HG02840 (cell line): ENCODE results near the gene COQ10A.
A peak's percentile ranks its signal among the peaks of the same experiment; 100 is the strongest.
"Not testable (repeated sequence)": the region's sequence is repeated elsewhere in the genome, so short reads cannot be mapped to it uniquely, and the experiment has no call there.

ENCODE experiments used
- ATAC-seq: cut with Tn5 transposase; IDR thresholded peaks from one replicate; pipeline ENCODE4 v1.9.1; 2021; ENCODE audit warnings: mild to moderate bottlenecking, moderate library complexity, moderate number of reproducible peaks; ENCODE audit not compliant: unreplicated experiment, low FRiP score

The COQ10A gene

DNA sequence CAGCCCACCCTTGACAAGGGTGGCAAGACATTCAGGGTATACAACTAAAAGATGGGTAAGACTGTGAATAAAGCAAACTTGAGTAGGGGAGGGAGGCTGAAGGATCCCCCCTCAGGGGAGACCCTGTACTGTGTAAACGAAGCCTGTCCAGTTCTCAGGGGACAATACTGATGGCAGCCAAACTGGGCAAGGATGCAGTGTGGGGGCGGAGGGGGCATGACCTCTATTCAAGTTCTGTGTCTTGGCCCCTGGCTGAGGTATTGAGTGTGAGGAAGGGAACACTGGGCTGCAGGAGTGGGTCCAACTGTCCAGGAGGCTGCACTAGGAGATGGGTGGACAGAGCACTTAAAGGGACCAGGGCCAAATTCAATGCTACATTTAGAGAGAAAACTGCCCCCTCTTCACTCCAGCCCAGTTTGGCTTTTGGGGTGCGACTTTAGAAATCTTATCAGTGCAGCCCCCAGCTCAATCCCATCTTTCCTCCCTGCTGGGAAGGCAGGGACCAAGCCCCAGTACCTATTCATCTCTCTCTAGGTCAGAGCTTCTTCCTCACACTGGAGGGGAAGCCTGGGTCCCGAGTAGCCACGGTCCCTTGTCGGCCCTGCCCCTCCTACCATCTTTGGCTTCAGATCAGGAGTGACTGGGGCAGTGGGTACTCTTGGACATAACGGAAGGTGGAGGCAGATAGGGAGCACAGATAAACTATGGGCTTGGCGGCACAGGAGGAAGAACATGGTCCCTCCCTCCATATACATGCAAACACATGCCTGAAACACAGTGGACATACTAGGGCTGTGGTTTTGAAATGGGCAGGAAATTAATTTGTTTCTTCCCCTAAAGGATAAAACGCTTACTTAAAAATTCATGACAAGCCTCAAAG, 25.1 kb upstream of the COQ10A start:
- no peak for ATAC-seq

DNA sequence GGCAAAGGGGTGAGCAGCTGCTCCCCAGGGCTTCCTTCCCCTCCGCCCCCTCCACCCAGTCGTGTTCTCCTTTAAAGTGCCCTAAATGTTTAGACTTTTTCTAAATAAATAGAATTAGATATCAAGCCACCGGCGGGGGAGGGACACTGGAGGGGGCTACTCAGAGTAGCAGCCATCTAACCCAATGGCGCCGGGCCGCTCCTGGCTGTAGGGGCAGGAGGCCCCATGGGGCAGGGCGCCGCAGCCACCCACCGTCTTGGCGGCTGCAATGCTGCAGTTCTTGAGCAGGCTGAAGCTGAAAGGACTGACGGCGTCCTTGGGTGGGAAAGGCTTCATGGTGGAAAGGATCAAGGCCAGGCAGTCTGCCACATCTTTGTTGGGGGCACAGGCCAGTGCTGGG, 23.8 kb upstream of the COQ10A start:
- ATAC-seq, result no peak

DNA sequence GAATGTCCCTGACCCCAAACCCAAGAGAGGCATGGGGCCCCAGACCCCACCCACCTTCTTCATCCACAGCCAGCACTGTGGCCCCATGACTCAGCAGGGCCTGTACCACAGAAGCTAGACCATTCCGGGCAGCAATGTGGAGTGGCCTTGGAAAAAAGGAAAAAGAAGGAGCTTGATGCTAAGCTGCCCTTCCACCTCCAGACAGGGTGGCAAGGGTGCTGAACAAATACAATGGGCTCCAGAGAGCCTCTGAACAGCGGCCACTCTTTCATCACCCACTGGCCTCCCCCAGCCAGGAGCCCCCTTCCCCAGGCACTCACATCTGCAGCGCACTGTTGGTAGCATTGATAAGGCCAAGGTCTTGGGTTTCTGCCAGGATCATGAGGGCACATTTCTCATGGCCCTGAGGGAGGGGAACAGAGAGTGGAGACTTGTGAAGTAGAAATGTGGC, 23.0 kb upstream of the COQ10A start:
- ATAC-seq, result no peak

DNA sequence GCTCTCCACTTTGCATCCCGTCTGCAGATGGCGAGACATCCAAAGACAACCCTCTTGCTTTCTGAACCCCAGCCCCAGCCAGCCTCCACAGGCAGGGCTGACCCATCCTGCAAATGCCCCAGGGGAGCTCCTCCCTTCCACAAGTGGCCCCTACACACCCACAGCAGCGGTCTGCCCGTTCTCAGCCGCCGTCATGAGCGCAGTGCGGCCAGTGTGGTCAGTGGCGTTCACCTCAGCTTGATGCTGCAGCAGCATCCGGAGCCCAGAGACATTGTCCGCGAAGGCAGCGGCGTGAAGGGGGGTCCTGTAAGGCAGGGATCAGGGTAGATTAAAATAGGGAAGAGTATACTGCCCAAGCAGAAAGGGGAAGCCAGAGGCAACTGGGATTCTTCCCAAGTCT, 22.2 kb upstream of the COQ10A start:
- no peak for ATAC-seq

GRCh38 chr12:56247923-56248322, 18.8 kb upstream of the COQ10A start:
- no peak for ATAC-seq

DNA sequence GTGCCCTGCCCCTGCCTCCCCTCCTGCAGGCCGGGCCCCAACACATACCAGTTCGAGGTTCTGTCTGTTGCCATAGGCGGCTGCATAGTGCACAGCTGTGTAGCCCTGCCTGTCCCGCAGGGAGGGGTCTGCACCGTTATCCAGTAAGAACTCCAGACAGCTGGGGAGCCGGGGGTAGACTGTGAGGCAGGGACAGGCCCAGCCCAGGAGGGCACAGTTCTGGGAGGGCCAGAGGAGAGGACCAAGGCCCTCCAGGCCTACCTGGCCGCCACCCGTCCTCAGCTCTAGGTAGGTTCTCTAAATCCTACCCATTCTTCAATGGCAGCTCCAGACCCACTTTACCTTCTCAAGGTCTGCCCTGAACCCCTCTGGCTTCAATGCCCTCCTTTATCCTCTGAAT, 18.0 kb upstream of the COQ10A start:
- no peak for ATAC-seq

GRCh38 chr12:56252649-56253048, 14.1 kb upstream of the COQ10A start:
- no peak for ATAC-seq

DNA sequence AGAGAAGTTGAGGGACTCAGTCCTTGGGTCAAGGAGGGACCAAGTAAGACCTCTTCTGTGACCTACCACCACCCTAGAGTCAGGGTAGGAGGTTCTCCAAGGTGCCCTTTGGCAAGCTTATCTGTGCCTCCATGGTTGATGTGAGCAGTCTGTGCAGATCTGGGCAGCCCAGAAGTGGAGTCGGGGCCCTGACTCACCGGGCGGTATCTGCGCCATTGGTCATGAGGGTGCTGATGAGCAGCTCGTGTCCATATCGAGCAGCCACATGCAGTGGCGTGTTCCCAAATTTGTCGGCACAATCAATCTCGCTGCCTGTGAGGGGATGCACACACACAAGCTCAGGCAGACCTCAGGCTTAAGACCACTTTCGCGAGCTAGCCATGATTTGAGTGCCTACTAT, 13.7 kb upstream of the COQ10A start:
- no peak for ATAC-seq

DNA sequence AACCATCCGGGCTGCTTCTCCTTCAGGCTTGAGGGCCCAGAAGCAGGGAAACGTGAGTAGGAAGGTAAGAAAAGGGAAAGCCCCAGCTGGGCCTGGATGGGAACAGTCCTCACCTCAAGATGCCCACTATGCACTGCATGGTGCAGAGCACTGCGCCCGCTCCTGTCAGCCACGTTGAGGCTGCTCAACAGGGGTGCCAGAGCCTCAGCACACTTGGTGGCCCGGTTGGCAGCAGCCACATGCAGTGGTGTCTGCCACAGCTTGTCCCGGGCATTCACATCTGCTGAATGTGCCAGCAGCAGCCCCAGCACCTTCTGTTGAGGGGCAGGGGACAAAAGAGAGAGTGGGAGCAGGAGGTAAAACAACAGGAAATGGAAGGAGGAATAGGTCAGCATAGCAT, 11.1 kb upstream of the COQ10A start:
- ATAC-seq, result no peak

- ATAC-seq, result no peak
Measured at GRCh38 chr12:56256326-56256960, 10.3 kb upstream of the COQ10A start.

- no peak for ATAC-seq
Measured at GRCh38 chr12:56257071-56257470, 9.7 kb upstream of the COQ10A start.

DNA sequence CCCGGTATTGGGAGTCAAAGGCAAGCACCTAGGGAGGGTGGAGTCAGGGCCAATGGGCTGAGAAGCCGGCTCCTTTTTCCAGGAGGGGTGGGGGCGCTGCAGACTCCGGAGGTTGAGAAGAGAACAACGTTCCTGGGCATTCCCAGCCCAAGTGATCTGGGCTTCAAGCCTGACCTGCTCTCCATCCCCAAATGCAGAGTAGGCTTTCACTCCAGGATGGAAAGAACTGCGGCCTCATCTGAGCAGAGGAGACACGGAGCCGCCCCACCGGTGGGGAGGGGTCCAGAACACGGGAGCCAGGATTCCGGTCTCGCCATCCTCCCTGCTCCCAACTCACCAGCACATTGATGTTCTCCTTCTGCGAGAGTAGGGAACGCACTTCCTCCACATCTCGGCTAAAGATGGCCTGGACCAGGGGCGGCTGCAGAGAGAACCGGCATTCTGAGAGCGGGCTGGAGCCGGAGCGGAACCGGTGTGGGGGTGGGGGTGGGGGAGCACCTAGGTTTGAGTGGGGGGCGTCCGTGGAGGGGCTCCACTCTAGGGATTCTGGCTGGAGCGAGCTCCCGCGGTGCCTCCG, 9.2 kb upstream of the COQ10A start:
- ATAC-seq, result peak; percentile 14

GRCh38 chr12:56258068-56258819, 8.5 kb upstream of the COQ10A start, which contains the start of gene ANKRD52:
TSS of gene ANKRD52 (minus strand) at chr12:56258384. CDS start at chr12:56258269, 115 bp downstream.
- peak; percentile 84 for ATAC-seq

DNA sequence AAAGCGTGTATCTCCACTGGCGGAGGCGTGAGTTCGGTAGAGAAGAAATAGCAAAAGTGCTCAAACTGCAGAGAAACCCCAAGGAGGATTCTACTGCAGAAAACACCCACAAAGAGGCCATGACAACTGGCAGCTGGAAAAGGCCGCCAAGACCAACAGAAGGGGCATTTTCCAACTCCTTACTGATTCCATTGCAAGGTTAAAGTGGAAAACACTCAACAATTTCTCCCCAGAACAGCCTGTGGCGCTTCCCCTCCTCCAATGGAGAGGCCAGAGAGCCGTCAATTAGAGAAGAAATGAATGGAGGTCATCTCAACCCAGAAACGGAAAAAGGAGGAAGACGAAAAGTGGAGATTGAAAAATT, 7.9 kb upstream of the COQ10A start:
- ATAC-seq, result no peak

- ATAC-seq, result no peak
Measured at GRCh38 chr12:56260380-56260779, 6.4 kb upstream of the COQ10A start.

DNA sequence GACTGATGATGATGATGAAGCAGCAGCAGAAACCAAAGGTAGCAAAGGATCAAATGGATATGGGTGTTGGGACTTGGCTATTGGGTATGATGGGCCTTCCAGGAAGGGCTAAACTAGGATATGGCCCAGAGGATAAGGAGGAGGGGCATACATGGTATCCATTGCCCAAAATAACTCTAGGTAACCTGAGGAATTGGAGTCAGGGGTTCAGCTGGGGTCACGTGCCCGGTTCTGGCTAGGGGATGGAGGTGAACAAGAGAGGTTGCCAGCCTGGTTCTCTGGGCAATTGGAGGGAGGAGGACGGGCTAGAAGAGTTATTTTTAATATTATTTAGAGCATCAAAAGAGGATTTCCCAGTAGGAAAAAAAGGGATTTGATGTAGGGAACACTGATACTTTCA, 5.8 kb upstream of the COQ10A start:
- no peak for ATAC-seq

DNA sequence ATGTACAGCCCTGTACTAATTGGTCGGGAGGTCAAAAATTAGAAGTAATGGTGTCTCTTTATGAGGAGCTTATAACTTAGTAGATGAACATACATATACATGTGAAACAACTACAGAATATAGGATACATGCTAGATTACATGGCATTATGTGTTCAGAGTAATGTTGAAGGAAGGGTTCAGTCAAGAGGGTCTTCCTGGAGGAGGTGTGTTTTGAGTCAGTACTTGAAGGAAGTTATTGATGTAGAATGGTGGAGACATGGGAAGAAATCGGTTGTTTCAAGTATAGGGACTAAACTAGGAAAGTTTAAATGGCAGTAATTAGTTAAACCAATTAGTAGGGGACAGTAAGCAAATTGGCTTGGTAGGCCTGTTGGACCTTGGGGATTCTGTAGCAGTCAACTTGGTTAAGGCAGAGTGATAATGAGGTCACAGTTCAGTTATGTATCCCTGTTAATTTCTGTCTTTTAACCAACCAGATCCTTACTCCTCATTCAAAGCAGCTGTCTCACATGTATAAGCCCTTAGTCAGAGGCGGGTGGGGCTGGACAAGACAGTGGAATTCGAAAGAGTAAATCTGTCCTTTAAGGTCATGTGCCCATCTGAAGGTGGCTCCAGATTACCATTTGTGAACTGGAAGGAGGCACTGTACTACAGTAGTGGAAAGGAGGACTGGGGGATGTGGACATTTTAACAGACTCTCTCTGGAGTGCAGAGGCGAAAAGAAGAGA, 5.1 kb upstream of the COQ10A start:
- ATAC-seq, result no peak

GRCh38 chr12:56262955-56263354, 3.8 kb upstream of the COQ10A start:
- ATAC-seq, result not testable (repeated sequence)

DNA sequence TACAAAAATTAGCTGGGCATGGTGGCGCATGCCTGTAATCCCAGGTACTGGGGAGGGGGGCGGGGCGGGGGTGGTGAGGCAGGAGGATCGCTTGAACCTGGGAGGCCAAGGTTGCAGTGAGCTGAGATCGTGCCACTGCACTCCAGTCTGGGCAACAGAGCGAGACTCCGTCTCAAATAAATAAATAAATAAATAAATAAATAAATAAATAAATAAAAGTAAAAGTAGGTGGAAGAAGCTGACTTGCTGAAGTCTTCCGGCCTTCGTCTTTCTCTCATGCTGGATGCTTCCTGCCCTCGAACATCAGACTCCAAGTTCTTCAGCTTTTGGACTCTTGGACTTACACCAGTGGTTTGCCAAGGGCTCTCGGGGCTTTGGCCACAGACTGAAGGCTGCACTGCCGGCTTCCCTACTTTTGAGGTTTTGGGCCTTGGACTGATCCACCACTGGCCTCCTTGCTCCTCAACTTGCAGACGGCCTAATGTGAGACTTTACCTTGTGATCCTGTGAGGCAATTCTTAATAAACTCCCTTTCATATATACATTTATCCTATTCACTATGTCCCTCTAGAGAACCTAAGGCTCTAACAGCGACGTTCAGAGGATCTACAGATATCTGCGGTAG, 562 bp upstream of the COQ10A start:
- ATAC-seq, result not testable (repeated sequence)
